Stomach (tissue), 4 donors: ENCODE data around the gene RTN4RL1.

ENCODE experiments used
- POLR2A ChIP-seq, 4 donors: fragments of 450-650 bp; IDR thresholded peaks; one replicate each; pipeline ENCODE4 v1.6.1; 2016; ENCODE audit warnings: antibody characterized with exemption in 4 of 4, control low read depth in 2 of 4, mild to moderate bottlenecking in 1 of 4, moderate library complexity in 1 of 4
- TF ChIP-seq, protein P1 (sequence below), 7 experiments: fragments of 450-650 bp in 4 of 7; fragments of 200-600 bp in 3 of 7; sonication (generic) in 3 of 7; IDR thresholded peaks; one replicate each; pipeline ENCODE4 v1.5.1; 2016 to 2019; ENCODE audit warnings: antibody characterized with exemption in 7 of 7, control low read depth in 2 of 7, mild to moderate bottlenecking in 1 of 7

DNA sequence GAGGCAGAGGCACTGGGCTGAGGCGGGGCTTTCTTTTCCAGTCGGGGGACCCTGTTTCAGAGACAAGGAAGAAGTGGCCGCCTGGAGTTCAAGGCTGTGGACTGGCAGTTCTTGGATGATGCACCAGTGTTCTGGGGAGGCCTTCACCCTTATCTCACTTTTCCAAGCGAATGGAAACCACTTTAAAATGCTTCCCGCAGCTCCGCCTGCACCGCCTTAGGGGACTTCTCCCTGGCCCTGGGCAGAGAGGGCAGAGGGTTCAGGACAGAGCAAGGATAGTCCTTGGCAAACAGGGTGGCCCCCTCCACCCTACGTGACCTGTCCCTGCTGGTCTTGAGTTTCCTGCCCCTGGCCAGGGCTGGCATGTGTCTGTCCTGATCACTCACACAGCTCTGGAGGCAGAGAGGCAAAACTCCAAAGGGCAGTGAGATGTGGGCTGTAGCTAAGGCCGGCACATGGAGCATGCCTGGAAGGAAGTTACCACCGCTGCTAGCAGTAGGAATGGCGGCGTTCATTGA is 20.6 kb downstream of the RTN4RL1 start:
- no peak for TF ChIP-seq POLR2A (IDR thresholded peaks at IDR 0.05)
- TF ChIP-seq, protein P1, sequence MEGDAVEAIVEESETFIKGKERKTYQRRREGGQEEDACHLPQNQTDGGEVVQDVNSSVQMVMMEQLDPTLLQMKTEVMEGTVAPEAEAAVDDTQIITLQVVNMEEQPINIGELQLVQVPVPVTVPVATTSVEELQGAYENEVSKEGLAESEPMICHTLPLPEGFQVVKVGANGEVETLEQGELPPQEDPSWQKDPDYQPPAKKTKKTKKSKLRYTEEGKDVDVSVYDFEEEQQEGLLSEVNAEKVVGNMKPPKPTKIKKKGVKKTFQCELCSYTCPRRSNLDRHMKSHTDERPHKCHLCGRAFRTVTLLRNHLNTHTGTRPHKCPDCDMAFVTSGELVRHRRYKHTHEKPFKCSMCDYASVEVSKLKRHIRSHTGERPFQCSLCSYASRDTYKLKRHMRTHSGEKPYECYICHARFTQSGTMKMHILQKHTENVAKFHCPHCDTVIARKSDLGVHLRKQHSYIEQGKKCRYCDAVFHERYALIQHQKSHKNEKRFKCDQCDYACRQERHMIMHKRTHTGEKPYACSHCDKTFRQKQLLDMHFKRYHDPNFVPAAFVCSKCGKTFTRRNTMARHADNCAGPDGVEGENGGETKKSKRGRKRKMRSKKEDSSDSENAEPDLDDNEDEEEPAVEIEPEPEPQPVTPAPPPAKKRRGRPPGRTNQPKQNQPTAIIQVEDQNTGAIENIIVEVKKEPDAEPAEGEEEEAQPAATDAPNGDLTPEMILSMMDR (IDR thresholded peaks at IDR 0.05), result no peak
